K562 (cell line): ENCODE data around the gene DIP2C. TPM values are rescaled to one million over a fixed set of nuclear protein-coding genes. Genes with fewer than 3 reads are reported as not detected.

Experiments
- ATAC-seq: fragments of 200-7000 bp; cut with Tn5 transposase; 3 replicates; pipeline ENCODE4 v1.9.1; 2020; ENCODE audit warnings: moderate library complexity
- BruUV-seq: library from RNA; stranded (reverse); fragments of 400-500 nt; replicated peaks from 2 replicates; lab custom pipeline; 2021; lab: Mats Ljungman, UMichigan
- CTCF ChIA-PET: fragments of 300-600 bp; formaldehyde crosslinking; extraction: SDS; loops from one replicate; lab custom pipeline; 2021; ENCODE audit warnings: low intra/inter-chr PET ratio; lab: Yijun Ruan, JAX
- POLR2A ChIA-PET: fragments of 300-600, 350-650 bp; sonication (Branson Sonifier 250); formaldehyde crosslinking; extraction: SDS; loops from one replicate; lab custom pipeline; 2021; ENCODE audit warnings: antibody characterized with exemption, inconsistent platforms; lab: Yijun Ruan, JAX
- DNase-seq, 4 experiments: peaks; one replicate each; pipeline versions ENCODE4 v3.0.0 to v3.0.0-alpha.2; 2011 to 2018; ENCODE audit warnings: low spot score in 3 of 4, mixed read lengths in 3 of 4; ENCODE audit errors: extremely low read depth in 1 of 4
- FAIRE-seq: peaks from 2 replicates; lab custom pipeline; 2011; peaks lifted over from hg19 to GRCh38; lab: Jason Lieb, UNC
- H2AFZ ChIP-seq: 2 replicates; pipeline ENCODE4 v1.6.0; 2011; ENCODE audit warnings: low read depth, low read length, control low read depth, inconsistent platforms
- H3K27ac ChIP-seq: fragments of 200-600 bp; 3 replicates; pipeline ENCODE4 v1.8.0; 2011; ENCODE audit warnings: low read depth, mild to moderate bottlenecking, control low read depth, inconsistent platforms, low read length, moderate library complexity, mixed read lengths; ENCODE audit errors: extremely low read depth
- H3K27me3 ChIP-seq, 2 experiments: fragments of 300-600 bp in 1 of 2; 2 replicates in 1 of 2; 3 replicates in 1 of 2; pipeline versions ENCODE4 v1.6.0 to v1.8.0; 2011; ENCODE audit warnings: inconsistent platforms in 2 of 2, low read length in 2 of 2, mild to moderate bottlenecking in 1 of 2, mixed read lengths in 1 of 2, moderate library complexity in 1 of 2; ENCODE audit not compliant: control insufficient read depth in 2 of 2, insufficient read depth in 2 of 2
- H3K36me3 ChIP-seq: fragments of 300-600 bp; 3 replicates; pipeline ENCODE4 v1.8.0; 2011; ENCODE audit warnings: mild to moderate bottlenecking, low read length, inconsistent platforms; ENCODE audit not compliant: control insufficient read depth, insufficient read depth
- H3K4me1 ChIP-seq, 2 experiments: fragments of 200-600 bp in 1 of 2; replicated peaks in 1 of 2; 2 replicates in 1 of 2; 3 replicates in 1 of 2; pipeline versions ENCODE4 v1.5.1 to v1.8.0; 2011; ENCODE audit warnings: inconsistent platforms in 2 of 2, low read length in 2 of 2, mild to moderate bottlenecking in 1 of 2, mixed read lengths in 1 of 2, moderate library complexity in 1 of 2; ENCODE audit not compliant: control insufficient read depth in 2 of 2, insufficient read depth in 2 of 2
- H3K4me2 ChIP-seq: 2 replicates; pipeline ENCODE4 v1.6.1; 2011; ENCODE audit warnings: low read length, control low read depth, inconsistent platforms, mixed read lengths; ENCODE audit not compliant: insufficient read depth
- H3K4me3 ChIP-seq: fragments of 200-600 bp; sonication (generic), shearing (Covaris generic); 2 replicates; pipeline ENCODE4 v1.5.1; 2016; ENCODE audit warnings: control low read depth, inconsistent platforms
- H3K79me2 ChIP-seq: fragments of 200-600 bp; 3 replicates; pipeline ENCODE4 v1.8.0; 2011; ENCODE audit warnings: low read length, inconsistent platforms; ENCODE audit not compliant: control insufficient read depth, insufficient read depth
- H3K9ac ChIP-seq, 2 experiments: 2 replicates each; pipeline versions ENCODE4 v1.6.0 to v1.6.1; 2011; ENCODE audit warnings: low read depth in 2 of 2, low read length in 2 of 2, control low read depth in 1 of 2, inconsistent platforms in 1 of 2, mild to moderate bottlenecking in 1 of 2, mixed read lengths in 1 of 2; ENCODE audit not compliant: insufficient read depth in 1 of 2
- H3K9me1 ChIP-seq: one replicate; pipeline ENCODE4 v1.6.0; 2011; ENCODE audit warnings: inconsistent platforms, mild to moderate bottlenecking, low read length, moderate library complexity; ENCODE audit not compliant: control insufficient read depth, insufficient read depth
- H3K9me3 ChIP-seq: replicated peaks from 2 replicates; pipeline ENCODE4 v1.5.1; 2011; ENCODE audit warnings: low read depth, low read length, inconsistent platforms; ENCODE audit not compliant: control insufficient read depth, insufficient read depth
- H4K20me1 ChIP-seq: replicated peaks from 2 replicates; pipeline ENCODE4 v1.6.1; 2011; ENCODE audit warnings: low read length, inconsistent platforms, mixed read lengths; ENCODE audit not compliant: control insufficient read depth, insufficient read depth
- DNMT1 ChIP-seq: fragments of 450-650 bp; IDR thresholded peaks from 2 replicates; pipeline ENCODE4 v1.6.1; 2016; ENCODE audit warnings: antibody characterized with exemption, mild to moderate bottlenecking
- EZH2 ChIP-seq: IDR thresholded peaks from 2 replicates; pipeline ENCODE4 v1.6.1; 2012; ENCODE audit warnings: low read depth, mild to moderate bottlenecking, inconsistent platforms, low read length, borderline replicate concordance
- FIP1L1 ChIP-seq: fragments of 200-400 bp; formaldehyde crosslinking; IDR thresholded peaks from 2 replicates; pipeline ENCODE4 v1.6.1; 2018; ENCODE audit warnings: mild to moderate bottlenecking, low read depth, low read length; ENCODE audit not compliant: poor library complexity, severe bottlenecking
- NFATC3 ChIP-seq: fragments of 450-650 bp; IDR thresholded peaks from 2 replicates; pipeline ENCODE4 v1.6.1; 2017; ENCODE audit warnings: mild to moderate bottlenecking
- PCBP1 ChIP-seq: fragments of 200-400 bp; formaldehyde crosslinking; IDR thresholded peaks from 2 replicates; pipeline ENCODE4 v1.6.1; 2018; ENCODE audit warnings: mild to moderate bottlenecking, low read depth, low read length; ENCODE audit not compliant: poor library complexity, severe bottlenecking
- STAT5B ChIP-seq: fragments of 250-450 bp; sonication (Bioruptor Pico); IDR thresholded peaks from 2 replicates; pipeline ENCODE4 v1.8.0; 2021; ENCODE audit warnings: mild to moderate bottlenecking, inconsistent platforms
- TBP ChIP-seq: optimal IDR thresholded peaks from 2 replicates; pipeline ENCODE3; 2011; ENCODE audit warnings: low read depth, low read length, improper control_type of control experiment
- TEAD4 ChIP-seq, 2 experiments: sonication (generic) in 1 of 2; formaldehyde crosslinking in 1 of 2; IDR thresholded peaks; 2 replicates each; pipeline versions ENCODE4 v1.6.1 to v1.8.0; 2012 to 2022; ENCODE audit warnings: borderline replicate concordance in 1 of 2, inconsistent platforms in 1 of 2, low read length in 1 of 2, mild to moderate bottlenecking in 1 of 2, missing genetic modification reagents in 1 of 2
- ZNF217 ChIP-seq: sonication (generic); formaldehyde crosslinking; IDR thresholded peaks from 2 replicates; pipeline ENCODE4 v1.8.0; 2022; ENCODE audit warnings: mild to moderate bottlenecking, missing genetic modification reagents
- WGBS: fragments of 100-300 bp; shearing (Covaris generic); methylation state at CpG from one replicate; pipeline ENCODE4 v1.1.6; 2016; ENCODE audit warnings: low coverage, mixed read lengths; ENCODE audit not compliant: insufficient coverage; ENCODE audit errors: missing lambda C conversion rate; 5-methylcytosine and 5-hydroxymethylcytosine counted together
- in situ Hi-C: fragments of 300-500 bp; cut with MboI; formaldehyde crosslinking; loops from 4 replicates; pipeline ENCODE4 v1.15.0; 2018; ENCODE audit warnings: inconsistent platforms, mixed read lengths
- intact Hi-C: fragments of 100-400 bp; cut with micrococcal nuclease; formaldehyde crosslinking; loops from 2 replicates; pipeline ENCODE4 v1.14.2; 2022
- polyA plus RNA-seq, 8 experiments: library from polyadenylated mRNA; depleted of rRNA in 4 of 8; stranded (reverse) in 5 of 8; unstranded in 3 of 8; fragments of >200 nt; fragmentation: Nextera tagmentation in 2 of 8; fragmentation: Illumina TruSeq in 1 of 8; extraction: Ambion mirVana in 2 of 8; extraction: Trizol in 1 of 8; gene quantifications; 2 replicates each; pipeline versions ENCODE4 v1.2.1 to v1.2.3, GENCODE V29; 2011 to 2014; ENCODE audit warnings: inconsistent platforms in 1 of 8, missing spikeins in 1 of 8
- total RNA-seq, 7 experiments: library from RNA; depleted of rRNA in 6 of 7; stranded (reverse); fragments of >200 nt in 6 of 7; fragmentation: Illumina TruSeq in 2 of 7; extraction: Trizol in 2 of 7; gene quantifications; 2 replicates each; pipeline versions ENCODE4 v1.2.1 to v1.2.3, GENCODE V29; 2011 to 2021; ENCODE audit warnings: low replicate concordance in 1 of 7
- TF ChIP-seq, protein P1 (sequence below): fragments of 250-450 bp; sonication (Bioruptor Pico); IDR thresholded peaks from 2 replicates; pipeline ENCODE4 v1.9.0; 2021; ENCODE audit warnings: mild to moderate bottlenecking, inconsistent platforms
- TF ChIP-seq, protein P2 (sequence below): fragments of 150-350 bp; conservative IDR thresholded peaks from 2 replicates; pipeline ENCODE4 v1.6.1; 2014; ENCODE audit warnings: low read length
- TF ChIP-seq, protein P3 (sequence below): fragments of 250-450 bp; sonication (Bioruptor Pico); IDR thresholded peaks from 2 replicates; pipeline ENCODE4 v1.5.1; 2021; ENCODE audit warnings: mild to moderate bottlenecking
- TF ChIP-seq, protein P4 (sequence below): fragments of 250-450 bp; sonication (Bioruptor Pico); IDR thresholded peaks from 2 replicates; pipeline ENCODE4 v1.8.0; 2022; ENCODE audit warnings: moderate library complexity, mild to moderate bottlenecking, inconsistent platforms

The DIP2C gene
- total and polyA plus RNA-seq, 9 of the 15 experiments (the other 6 are each of a cell fraction or from before 2014, with no cell fraction given), result 0.01 TPM; not detected in 8

DNA sequence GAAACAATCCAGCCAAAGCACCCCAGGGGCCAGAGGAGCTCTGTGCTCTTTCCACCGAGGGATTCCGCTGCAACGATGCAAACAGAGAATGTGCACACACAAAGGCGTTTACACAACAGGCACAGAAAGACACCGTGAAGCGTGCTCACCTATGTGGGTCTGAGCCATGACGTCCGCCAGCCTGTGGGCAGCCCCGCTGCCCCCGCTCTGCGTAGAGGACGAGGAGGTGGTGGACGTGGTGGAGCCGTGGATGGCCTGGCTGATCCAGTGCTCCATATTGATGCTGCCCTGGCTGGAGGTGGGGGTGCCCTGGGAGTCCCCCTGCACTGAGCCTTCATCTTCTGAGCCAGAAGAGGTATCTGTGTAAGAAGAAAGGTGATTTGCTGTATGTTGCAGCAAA, 266.8 kb downstream of the DIP2C start:
- in situ Hi-C loops (no loop called here), intact Hi-C loops (no loop called here)
- Histone ChIP-seq H3K9me3 (no peaks in the 10 kb centered on the region), H3K9ac (no peak overlapping the region), H3K4me2 (no peak overlapping the region), H3K9me1 (no peaks in the 10 kb centered on the region), H3K27ac (no peak overlapping the region), H3K36me3 (no peaks in the 10 kb centered on the region), H3K27me3 (peaks cover 38 to 50% of the 10 kb centered on the region in 2 experiments), H3K4me1 (peaks cover 0 to 3% of the 10 kb centered on the region in 2 experiments; a peak in 1 of 5 replicates), H3K4me3 (no peak overlapping the region), H4K20me1 (peaks cover under 1% of the 10 kb centered on the region; the same call in 1 of the 2 replicates), H2AFZ (no peak overlapping the region), H3K79me2 (no peaks in the 10 kb centered on the region)
- TF ChIP-seq TEAD4 (IDR thresholded peaks at IDR 0.05; ENCODE audit: low read length), result no peak
- TF ChIP-seq TEAD4 (CRISPR knock-in tag; IDR thresholded peaks at IDR 0.05; ENCODE audit: borderline replicate concordance), result no peak
- TF ChIP-seq ZNF217, result no peak
- TF ChIP-seq EZH2, result no peak
- TF ChIP-seq STAT5B, result no peak
- TF ChIP-seq, protein P1, sequence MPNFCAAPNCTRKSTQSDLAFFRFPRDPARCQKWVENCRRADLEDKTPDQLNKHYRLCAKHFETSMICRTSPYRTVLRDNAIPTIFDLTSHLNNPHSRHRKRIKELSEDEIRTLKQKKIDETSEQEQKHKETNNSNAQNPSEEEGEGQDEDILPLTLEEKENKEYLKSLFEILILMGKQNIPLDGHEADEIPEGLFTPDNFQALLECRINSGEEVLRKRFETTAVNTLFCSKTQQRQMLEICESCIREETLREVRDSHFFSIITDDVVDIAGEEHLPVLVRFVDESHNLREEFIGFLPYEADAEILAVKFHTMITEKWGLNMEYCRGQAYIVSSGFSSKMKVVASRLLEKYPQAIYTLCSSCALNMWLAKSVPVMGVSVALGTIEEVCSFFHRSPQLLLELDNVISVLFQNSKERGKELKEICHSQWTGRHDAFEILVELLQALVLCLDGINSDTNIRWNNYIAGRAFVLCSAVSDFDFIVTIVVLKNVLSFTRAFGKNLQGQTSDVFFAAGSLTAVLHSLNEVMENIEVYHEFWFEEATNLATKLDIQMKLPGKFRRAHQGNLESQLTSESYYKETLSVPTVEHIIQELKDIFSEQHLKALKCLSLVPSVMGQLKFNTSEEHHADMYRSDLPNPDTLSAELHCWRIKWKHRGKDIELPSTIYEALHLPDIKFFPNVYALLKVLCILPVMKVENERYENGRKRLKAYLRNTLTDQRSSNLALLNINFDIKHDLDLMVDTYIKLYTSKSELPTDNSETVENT (CRISPR knock-in tag), result no peak
- TF ChIP-seq TBP, result no peak
- TF ChIP-seq, protein P2, sequence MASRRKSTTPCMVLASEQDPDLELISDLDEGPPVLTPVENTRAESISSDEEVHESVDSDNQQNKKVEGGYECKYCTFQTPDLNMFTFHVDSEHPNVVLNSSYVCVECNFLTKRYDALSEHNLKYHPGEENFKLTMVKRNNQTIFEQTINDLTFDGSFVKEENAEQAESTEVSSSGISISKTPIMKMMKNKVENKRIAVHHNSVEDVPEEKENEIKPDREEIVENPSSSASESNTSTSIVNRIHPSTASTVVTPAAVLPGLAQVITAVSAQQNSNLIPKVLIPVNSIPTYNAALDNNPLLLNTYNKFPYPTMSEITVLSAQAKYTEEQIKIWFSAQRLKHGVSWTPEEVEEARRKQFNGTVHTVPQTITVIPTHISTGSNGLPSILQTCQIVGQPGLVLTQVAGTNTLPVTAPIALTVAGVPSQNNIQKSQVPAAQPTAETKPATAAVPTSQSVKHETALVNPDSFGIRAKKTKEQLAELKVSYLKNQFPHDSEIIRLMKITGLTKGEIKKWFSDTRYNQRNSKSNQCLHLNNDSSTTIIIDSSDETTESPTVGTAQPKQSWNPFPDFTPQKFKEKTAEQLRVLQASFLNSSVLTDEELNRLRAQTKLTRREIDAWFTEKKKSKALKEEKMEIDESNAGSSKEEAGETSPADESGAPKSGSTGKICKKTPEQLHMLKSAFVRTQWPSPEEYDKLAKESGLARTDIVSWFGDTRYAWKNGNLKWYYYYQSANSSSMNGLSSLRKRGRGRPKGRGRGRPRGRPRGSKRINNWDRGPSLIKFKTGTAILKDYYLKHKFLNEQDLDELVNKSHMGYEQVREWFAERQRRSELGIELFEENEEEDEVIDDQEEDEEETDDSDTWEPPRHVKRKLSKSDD, result no peak
- TF ChIP-seq NFATC3, result no peak
- TF ChIP-seq DNMT1, result no peak
- TF ChIP-seq PCBP1, result no peak
- TF ChIP-seq, protein P3, sequence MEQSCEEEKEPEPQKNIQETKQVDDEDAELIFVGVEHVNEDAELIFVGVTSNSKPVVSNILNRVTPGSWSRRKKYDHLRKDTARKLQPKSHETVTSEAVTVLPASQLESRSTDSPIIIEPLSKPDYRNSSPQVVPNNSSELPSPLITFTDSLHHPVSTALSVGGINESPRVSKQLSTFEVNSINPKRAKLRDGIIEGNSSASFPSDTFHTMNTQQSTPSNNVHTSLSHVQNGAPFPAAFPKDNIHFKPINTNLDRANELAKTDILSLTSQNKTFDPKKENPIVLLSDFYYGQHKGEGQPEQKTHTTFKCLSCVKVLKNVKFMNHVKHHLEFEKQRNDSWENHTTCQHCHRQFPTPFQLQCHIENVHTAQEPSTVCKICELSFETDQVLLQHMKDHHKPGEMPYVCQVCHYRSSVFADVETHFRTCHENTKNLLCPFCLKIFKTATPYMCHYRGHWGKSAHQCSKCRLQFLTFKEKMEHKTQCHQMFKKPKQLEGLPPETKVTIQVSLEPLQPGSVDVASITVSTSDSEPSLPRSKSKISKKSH, result no peak
- TF ChIP-seq, protein P4, sequence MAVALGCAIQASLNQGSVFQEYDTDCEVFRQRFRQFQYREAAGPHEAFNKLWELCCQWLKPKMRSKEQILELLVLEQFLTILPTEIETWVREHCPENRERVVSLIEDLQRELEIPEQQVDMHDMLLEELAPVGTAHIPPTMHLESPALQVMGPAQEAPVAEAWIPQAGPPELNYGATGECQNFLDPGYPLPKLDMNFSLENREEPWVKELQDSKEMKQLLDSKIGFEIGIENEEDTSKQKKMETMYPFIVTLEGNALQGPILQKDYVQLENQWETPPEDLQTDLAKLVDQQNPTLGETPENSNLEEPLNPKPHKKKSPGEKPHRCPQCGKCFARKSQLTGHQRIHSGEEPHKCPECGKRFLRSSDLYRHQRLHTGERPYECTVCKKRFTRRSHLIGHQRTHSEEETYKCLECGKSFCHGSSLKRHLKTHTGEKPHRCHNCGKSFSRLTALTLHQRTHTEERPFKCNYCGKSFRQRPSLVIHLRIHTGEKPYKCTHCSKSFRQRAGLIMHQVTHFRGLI, result no peak
- TF ChIP-seq FIP1L1, result no peak
- ATAC-seq (no peak), DNase-seq (no peak), FAIRE-seq (no peak)
- ChIA-PET POLR2A (interaction anchor here (1.2 kb wide), 1 partner anchor 13 kb away, joined by 4 read pairs; no protein-coding TSS in a partner anchor), CTCF (no interaction called here)
- WGBS, result 0% methylated on average over 14 of the region's 14 CpGs
- no TSS peak for BruUV-seq
